GM12878 (cell line): ENCODE results near the gene BORCS8. TPM values are rescaled to one million over a fixed set of nuclear protein-coding genes. Genes with fewer than 3 reads are reported as not detected.
"Not testable (repeated sequence)": the region's sequence is repeated elsewhere in the genome, so short reads cannot be mapped to it uniquely, and the experiment has no call there.

Experiments
- ATAC-seq: fragments of 200-7000 bp; cut with Tn5 transposase; 3 replicates; pipeline ENCODE4 v1.9.1; 2020; ENCODE audit warnings: mild to moderate bottlenecking, moderate library complexity
- BruUV-seq: library from RNA; stranded (reverse); fragments of 400-500 nt; replicated peaks from 2 replicates; lab custom pipeline; 2021; lab: Mats Ljungman, UMichigan
- CTCF ChIA-PET: fragments of 300-600 bp; sonication (Branson Sonifier 250); formaldehyde crosslinking; extraction: SDS; loops from one replicate; lab custom pipeline; 2021; ENCODE audit warnings: inconsistent platforms; lab: Yijun Ruan, JAX
- POLR2A ChIA-PET: fragments of 350-600 bp; formaldehyde crosslinking; extraction: SDS; loops from one replicate; lab custom pipeline; 2021; ENCODE audit warnings: inconsistent platforms; lab: Charles Lee
- RAD21 ChIA-PET: fragments of 300-600 bp; sonication (Branson Sonifier 250); formaldehyde crosslinking; loops from one replicate; lab custom pipeline; 2023; ENCODE audit warnings: antibody characterized with exemption; ENCODE audit not compliant: unreplicated experiment; lab: Charles Lee
- SMC1A ChIA-PET: fragments of 300-600 bp; sonication (Branson Sonifier 250); formaldehyde crosslinking; loops from one replicate; lab custom pipeline; 2023; ENCODE audit not compliant: unreplicated experiment, uncharacterized antibody; lab: Charles Lee
- DNase-seq: peaks from one replicate; pipeline ENCODE4 v3.0.0-alpha.2; 2011; ENCODE audit warnings: low read depth, low spot score
- FAIRE-seq: peaks from 3 replicates; lab custom pipeline; 2011; peaks lifted over from hg19 to GRCh38; lab: Jason Lieb, UNC
- H2AFZ ChIP-seq: 2 replicates; pipeline ENCODE4 v1.6.0; 2011; ENCODE audit warnings: low read depth, low read length, control low read depth; ENCODE audit not compliant: control insufficient read depth
- H3K27ac ChIP-seq: 2 replicates; pipeline ENCODE4 v1.5.1; 2011; ENCODE audit warnings: control low read depth; ENCODE audit not compliant: control insufficient read depth, insufficient read depth
- H3K27me3 ChIP-seq, 2 experiments: replicated peaks in 1 of 2; 2 replicates each; pipeline versions ENCODE4 v1.6.0 to v1.6.1; 2011; ENCODE audit warnings: low read length in 1 of 2; ENCODE audit not compliant: control insufficient read depth in 2 of 2, insufficient read depth in 2 of 2
- H3K36me3 ChIP-seq, 2 experiments: 2 replicates each; pipeline ENCODE4 v1.5.1; 2011; ENCODE audit warnings: low read length in 1 of 2; ENCODE audit not compliant: control insufficient read depth in 2 of 2, insufficient read depth in 2 of 2
- H3K4me1 ChIP-seq: 2 replicates; pipeline ENCODE4 v1.6.1; 2011; ENCODE audit warnings: mild to moderate bottlenecking, low read length, moderate library complexity, mixed read lengths; ENCODE audit not compliant: control insufficient read depth, insufficient read depth
- H3K4me2 ChIP-seq: 2 replicates; pipeline ENCODE4 v1.6.0; 2011; ENCODE audit warnings: control low read depth; ENCODE audit not compliant: control insufficient read depth, insufficient read depth
- H3K4me3 ChIP-seq: fragments of 200-600 bp; sonication (generic); 2 replicates; pipeline ENCODE4 v1.5.1; 2016
- H3K79me2 ChIP-seq: 2 replicates; pipeline ENCODE4 v1.6.0; 2011; ENCODE audit warnings: low read length; ENCODE audit not compliant: control insufficient read depth, insufficient read depth
- H3K9ac ChIP-seq: 2 replicates; pipeline ENCODE4 v1.8.0; 2011; ENCODE audit warnings: low read length, control low read depth, mixed read lengths; ENCODE audit not compliant: control insufficient read depth, insufficient read depth
- H3K9me3 ChIP-seq: replicated peaks from 3 replicates; pipeline ENCODE4 v1.5.1; 2011; ENCODE audit warnings: mild to moderate bottlenecking, low read length; ENCODE audit not compliant: control insufficient read depth, insufficient read depth
- H4K20me1 ChIP-seq: 2 replicates; pipeline ENCODE4 v1.6.0; 2011; ENCODE audit not compliant: control insufficient read depth, insufficient read depth
- NR2C2 ChIP-seq: IDR thresholded peaks from 2 replicates; pipeline ENCODE4 v1.6.1; 2011; ENCODE audit warnings: borderline replicate concordance, low read depth; ENCODE audit not compliant: control insufficient read depth, insufficient read length
- STAT3 ChIP-seq: IDR thresholded peaks from 2 replicates; pipeline ENCODE4 v1.6.1; 2011; ENCODE audit warnings: low read depth, low read length, improper control_type of control experiment
- WGBS: methylation state at CpG from one replicate; pipeline ENCODE4 v1.1.6; 2016; ENCODE audit warnings: low lambda C conversion rate; ENCODE audit not compliant: insufficient replicate concordance, insufficient coverage; ENCODE audit errors: missing lambda C conversion rate; 5-methylcytosine and 5-hydroxymethylcytosine counted together
- in situ Hi-C: fragments of 300-500 bp; cut with MboI; formaldehyde crosslinking; loops from 9 replicates; pipeline ENCODE4 v1.14.3; 2018; ENCODE audit warnings: mixed read lengths
- intact Hi-C: fragments of 100-400 bp; cut with micrococcal nuclease; formaldehyde crosslinking; loops from one replicate; pipeline ENCODE4 v1.14.2; 2022; ENCODE audit not compliant: unreplicated experiment
- polyA plus RNA-seq, 11 experiments: library from polyadenylated mRNA; depleted of rRNA in 4 of 11; unstranded in 6 of 11; stranded (reverse) in 5 of 11; fragments of >200 nt; fragmentation: Nextera tagmentation in 4 of 11; fragmentation: Illumina TruSeq in 1 of 11; extraction: Ambion mirVana in 4 of 11; extraction: Trizol in 1 of 11; gene quantifications; 1 replicate in 1 of 11; 2 replicates in 10 of 11; pipeline versions ENCODE4 v1.2.1 to v1.2.3, GENCODE V29; 2011 to 2016; ENCODE audit warnings: inconsistent platforms in 2 of 11, missing spikeins in 2 of 11, low read depth in 1 of 11
- total RNA-seq, 4 experiments: library from RNA; depleted of rRNA in 3 of 4; stranded (reverse); fragments of >200 nt in 3 of 4; fragmentation: Illumina TruSeq in 1 of 4; extraction: Trizol in 1 of 4; gene quantifications; 2 replicates each; pipeline versions ENCODE4 v1.2.1 to v1.2.3, GENCODE V29; 2013 to 2021
- TF ChIP-seq, protein P1 (sequence below): fragments of 450-650 bp; formaldehyde crosslinking; IDR thresholded peaks from 2 replicates; pipeline ENCODE4 v1.5.0; 2022; ENCODE audit warnings: mild to moderate bottlenecking, missing genetic modification characterization
- TF ChIP-seq, protein P2 (sequence below): fragments of 450-650 bp; IDR thresholded peaks from 2 replicates; pipeline ENCODE4 v1.6.1; 2017; ENCODE audit warnings: antibody characterized with exemption, mild to moderate bottlenecking, moderate library complexity
- TF ChIP-seq, protein P3 (sequence below): IDR thresholded peaks from 2 replicates; pipeline ENCODE4 v1.6.1; 2012; ENCODE audit warnings: low read depth, low read length, improper control_type of control experiment

BORCS8 gene
- total and polyA plus RNA-seq, 10 of the 15 experiments (the other 5 are each of a cell fraction or from before 2014, with no cell fraction given) = 3.7 to 40.3 (median 23.4) TPM

DNA sequence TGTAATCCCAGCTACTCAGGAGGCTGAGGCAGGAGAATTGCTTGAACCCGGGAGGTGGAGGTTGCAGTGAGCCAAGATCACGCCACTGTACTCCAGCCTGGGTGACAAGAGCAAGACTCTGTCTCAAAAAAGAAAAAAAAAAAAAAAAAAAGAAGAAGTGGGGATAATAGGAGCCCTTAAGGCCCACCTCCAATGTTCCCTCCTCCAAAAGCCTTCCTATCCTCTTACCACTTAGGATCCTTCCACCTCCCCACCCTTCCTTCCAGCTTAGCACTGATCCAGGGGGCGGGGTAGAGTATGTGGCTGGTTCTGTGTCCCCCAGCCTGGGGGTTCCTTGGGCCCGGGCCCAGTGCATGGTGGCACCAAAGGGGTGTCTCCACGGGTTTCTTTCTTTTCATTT lies 18.7 kb downstream of the BORCS8 start:
- ChIA-PET POLR2A (interaction anchor here (2.2 kb wide), 1 partner anchor 17 kb away, joined by 22 read pairs; no protein-coding TSS in a partner anchor), CTCF (interaction anchor here (1.4 to 5.0 kb wide), 4 partner anchors 15 to 106 kb away, joined by 3 to 207 read pairs (median 106); no protein-coding TSS in a partner anchor), SMC1A (interaction anchor here (1.5 to 6.5 kb wide), 5 partner anchors 13 to 30 kb away, joined by 3 to 114 read pairs (median 9); no protein-coding TSS in a partner anchor), RAD21 (interaction anchor here (14.0 kb wide), 1 partner anchor 19 kb away, joined by 394 read pairs; no protein-coding TSS in a partner anchor)
- H3K4me2 ChIP-seq, intact Hi-C loops, BruUV-seq, H3K9ac ChIP-seq, in situ Hi-C loops, H3K27me3 ChIP-seq, H3K9me3 ChIP-seq, DNase-seq, H3K27ac ChIP-seq, H2AFZ ChIP-seq, ATAC-seq, FAIRE-seq, H3K79me2 ChIP-seq, H3K4me3 ChIP-seq, H3K36me3 ChIP-seq, H4K20me1 ChIP-seq: not testable (repeated sequence)
- WGBS = 72% methylated on average over 4 of the region's 5 CpGs
- H3K4me1 ChIP-seq = peaks cover 22% of the 10 kb centered on the region

DNA sequence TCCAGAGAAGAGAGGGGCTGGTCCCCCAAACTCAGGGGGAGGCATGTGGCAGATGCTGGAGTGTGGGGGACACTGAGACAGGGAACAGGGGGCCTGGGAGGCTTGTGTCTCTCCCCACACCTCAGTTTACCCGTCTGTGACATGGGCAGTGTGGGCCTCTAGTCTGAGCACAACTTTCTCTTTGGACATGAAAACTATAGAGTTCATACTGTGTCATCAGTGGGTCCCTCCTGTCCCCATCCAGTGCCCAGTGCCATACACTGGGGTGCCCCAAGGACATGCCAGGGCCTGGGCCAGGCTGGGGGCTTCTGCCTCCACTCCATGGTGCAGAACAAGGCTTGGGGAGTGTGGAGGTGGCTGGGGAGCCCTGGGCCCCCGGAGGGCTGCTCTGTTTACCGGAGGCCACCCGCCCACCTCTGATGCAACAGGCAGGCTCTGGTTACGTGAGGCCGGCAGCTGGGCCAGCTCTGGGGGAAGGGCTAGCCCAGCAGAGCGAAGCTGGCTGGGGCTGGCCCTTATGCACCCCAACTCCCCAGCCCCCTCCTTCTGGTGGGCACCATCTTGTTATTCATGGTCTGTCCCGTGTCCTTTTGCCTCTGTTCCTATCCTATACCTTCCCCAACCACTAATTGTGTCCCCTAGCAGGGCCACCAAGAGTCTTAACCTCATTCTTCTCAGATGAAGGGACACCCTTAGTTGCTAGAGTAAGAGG lies 20.0 kb downstream of the BORCS8 start:
- POLR2A ChIA-PET = interaction anchor here (0.9 kb wide), 1 partner anchor 20 kb away, joined by 3 read pairs; no protein-coding TSS in a partner anchor
- DNase-seq = no peak
- peak; percentile 23 for ATAC-seq
- H3K4me1 ChIP-seq = peaks cover 26% of the 10 kb centered on the region
- H3K36me3 ChIP-seq = no peaks in the 10 kb centered on the region
- CTCF ChIA-PET = interaction anchor here (0.7 to 6.6 kb wide), 4 partner anchors 14 to 31 kb away, joined by 3 to 86 read pairs (median 4); no protein-coding TSS in a partner anchor
- SMC1A ChIA-PET = interaction anchor here (1.1 to 6.5 kb wide), 6 partner anchors 12 to 31 kb away, joined by 3 to 114 read pairs (median 4); no protein-coding TSS in a partner anchor
- no peaks in the 10 kb centered on the region for H4K20me1 ChIP-seq
- FAIRE-seq = no peak
- H3K4me2 ChIP-seq = peak overlapping the region; percentile 24; the same call in 1 of the 2 replicates
- H3K9ac ChIP-seq = no peak overlapping the region
- 32% methylated on average over 8 of the region's 8 CpGs for WGBS
- no peaks in the 10 kb centered on the region for H3K27me3 ChIP-seq
- no peaks in the 10 kb centered on the region for H3K9me3 ChIP-seq
- in situ Hi-C loops = no loop called here
- intact Hi-C loops = no loop called here
- no peak overlapping the region; the same call in 1 of the 2 replicates for H2AFZ ChIP-seq
- H3K79me2 ChIP-seq = peaks cover 7% of the 10 kb centered on the region
- no peak overlapping the region for H3K4me3 ChIP-seq
- H3K27ac ChIP-seq = peak overlapping the region; percentile 57
- BruUV-seq = no TSS peak
- RAD21 ChIA-PET = interaction anchor here (14.0 kb wide), 1 partner anchor 18 kb away, joined by 394 read pairs; no protein-coding TSS in a partner anchor
- no peak for TF ChIP-seq STAT3
- TF ChIP-seq, protein P1, sequence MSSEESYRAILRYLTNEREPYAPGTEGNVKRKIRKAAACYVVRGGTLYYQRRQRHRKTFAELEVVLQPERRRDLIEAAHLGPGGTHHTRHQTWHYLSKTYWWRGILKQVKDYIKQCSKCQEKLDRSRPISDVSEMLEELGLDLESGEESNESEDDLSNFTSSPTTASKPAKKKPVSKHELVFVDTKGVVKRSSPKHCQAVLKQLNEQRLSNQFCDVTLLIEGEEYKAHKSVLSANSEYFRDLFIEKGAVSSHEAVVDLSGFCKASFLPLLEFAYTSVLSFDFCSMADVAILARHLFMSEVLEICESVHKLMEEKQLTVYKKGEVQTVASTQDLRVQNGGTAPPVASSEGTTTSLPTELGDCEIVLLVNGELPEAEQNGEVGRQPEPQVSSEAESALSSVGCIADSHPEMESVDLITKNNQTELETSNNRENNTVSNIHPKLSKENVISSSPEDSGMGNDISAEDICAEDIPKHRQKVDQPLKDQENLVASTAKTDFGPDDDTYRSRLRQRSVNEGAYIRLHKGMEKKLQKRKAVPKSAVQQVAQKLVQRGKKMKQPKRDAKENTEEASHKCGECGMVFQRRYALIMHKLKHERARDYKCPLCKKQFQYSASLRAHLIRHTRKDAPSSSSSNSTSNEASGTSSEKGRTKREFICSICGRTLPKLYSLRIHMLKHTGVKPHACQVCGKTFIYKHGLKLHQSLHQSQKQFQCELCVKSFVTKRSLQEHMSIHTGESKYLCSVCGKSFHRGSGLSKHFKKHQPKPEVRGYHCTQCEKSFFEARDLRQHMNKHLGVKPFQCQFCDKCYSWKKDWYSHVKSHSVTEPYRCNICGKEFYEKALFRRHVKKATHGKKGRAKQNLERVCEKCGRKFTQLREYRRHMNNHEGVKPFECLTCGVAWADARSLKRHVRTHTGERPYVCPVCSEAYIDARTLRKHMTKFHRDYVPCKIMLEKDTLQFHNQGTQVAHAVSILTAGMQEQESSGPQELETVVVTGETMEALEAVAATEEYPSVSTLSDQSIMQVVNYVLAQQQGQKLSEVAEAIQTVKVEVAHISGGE (CRISPR knock-in tag) = no peak
- TF ChIP-seq, protein P2, sequence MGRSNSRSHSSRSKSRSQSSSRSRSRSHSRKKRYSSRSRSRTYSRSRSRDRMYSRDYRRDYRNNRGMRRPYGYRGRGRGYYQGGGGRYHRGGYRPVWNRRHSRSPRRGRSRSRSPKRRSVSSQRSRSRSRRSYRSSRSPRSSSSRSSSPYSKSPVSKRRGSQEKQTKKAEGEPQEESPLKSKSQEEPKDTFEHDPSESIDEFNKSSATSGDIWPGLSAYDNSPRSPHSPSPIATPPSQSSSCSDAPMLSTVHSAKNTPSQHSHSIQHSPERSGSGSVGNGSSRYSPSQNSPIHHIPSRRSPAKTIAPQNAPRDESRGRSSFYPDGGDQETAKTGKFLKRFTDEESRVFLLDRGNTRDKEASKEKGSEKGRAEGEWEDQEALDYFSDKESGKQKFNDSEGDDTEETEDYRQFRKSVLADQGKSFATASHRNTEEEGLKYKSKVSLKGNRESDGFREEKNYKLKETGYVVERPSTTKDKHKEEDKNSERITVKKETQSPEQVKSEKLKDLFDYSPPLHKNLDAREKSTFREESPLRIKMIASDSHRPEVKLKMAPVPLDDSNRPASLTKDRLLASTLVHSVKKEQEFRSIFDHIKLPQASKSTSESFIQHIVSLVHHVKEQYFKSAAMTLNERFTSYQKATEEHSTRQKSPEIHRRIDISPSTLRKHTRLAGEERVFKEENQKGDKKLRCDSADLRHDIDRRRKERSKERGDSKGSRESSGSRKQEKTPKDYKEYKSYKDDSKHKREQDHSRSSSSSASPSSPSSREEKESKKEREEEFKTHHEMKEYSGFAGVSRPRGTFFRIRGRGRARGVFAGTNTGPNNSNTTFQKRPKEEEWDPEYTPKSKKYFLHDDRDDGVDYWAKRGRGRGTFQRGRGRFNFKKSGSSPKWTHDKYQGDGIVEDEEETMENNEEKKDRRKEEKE = no peak
- TF ChIP-seq, protein P3, sequence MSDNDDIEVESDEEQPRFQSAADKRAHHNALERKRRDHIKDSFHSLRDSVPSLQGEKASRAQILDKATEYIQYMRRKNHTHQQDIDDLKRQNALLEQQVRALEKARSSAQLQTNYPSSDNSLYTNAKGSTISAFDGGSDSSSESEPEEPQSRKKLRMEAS = no peak
- no peak for TF ChIP-seq NR2C2
